Nephron (organoid): ENCODE results near the gene TMCC2.
"Not testable (repeated sequence)": the region's sequence is repeated elsewhere in the genome, so short reads cannot be mapped to it uniquely, and the experiment has no call there.

Source experiments
- H3K27ac Mint-ChIP-seq, 3 experiments: 2 replicates each; pipeline ENCODE4 v1.8.0; 2020; ENCODE audit warnings: mixed read lengths in 3 of 3, mild to moderate bottlenecking in 2 of 3, moderate library complexity in 1 of 3
- H3K27me3 Mint-ChIP-seq: 2 replicates; pipeline ENCODE4 v1.8.0; 2021; ENCODE audit warnings: low read depth, mild to moderate bottlenecking, moderate library complexity, mixed read lengths
- H3K36me3 Mint-ChIP-seq: 2 replicates; pipeline ENCODE4 v1.8.0; 2020; ENCODE audit warnings: low read depth, mixed read lengths
- H3K4me1 Mint-ChIP-seq: 2 replicates; pipeline ENCODE4 v1.8.0; 2020; ENCODE audit warnings: mixed read lengths
- H3K4me3 Mint-ChIP-seq, 3 experiments: 2 replicates each; pipeline ENCODE4 v1.8.0; 2020; ENCODE audit warnings: mild to moderate bottlenecking in 3 of 3, mixed read lengths in 3 of 3, moderate library complexity in 2 of 3
- H3K9me3 Mint-ChIP-seq: 2 replicates; pipeline ENCODE4 v1.8.0; 2020; ENCODE audit warnings: mixed read lengths
- CTCF ChIP-seq, 3 experiments: fragments of 200-600 bp; sonication (generic); IDR thresholded peaks; one replicate each; pipeline ENCODE4 v1.5.0; 2021; ENCODE audit warnings: antibody characterized with exemption in 3 of 3; ENCODE audit not compliant: unreplicated experiment in 3 of 3

Gene TMCC2

GRCh38 chr1:205291596-205291995 is 63.9 kb downstream of the TMCC2 start:
- Mint-ChIP-seq H3K27ac (no peak overlapping the region), H3K4me1 (peaks cover 40% of the 10 kb centered on the region), H3K36me3 (no peaks in the 10 kb centered on the region), H3K9me3 (no peaks in the 10 kb centered on the region), H3K4me3 (no peak overlapping the region), H3K27me3 (peaks cover 4% of the 10 kb centered on the region)
- no peak for TF ChIP-seq CTCF (IDR thresholded peaks at IDR 0.05; ENCODE audit: unreplicated experiment in 3 of 3)

- no peaks in the 10 kb centered on the region for H3K9me3 Mint-ChIP-seq
- TF ChIP-seq CTCF (IDR thresholded peaks at IDR 0.05; ENCODE audit: unreplicated experiment in 3 of 3): no peak
- H3K36me3 Mint-ChIP-seq: no peaks in the 10 kb centered on the region
- peaks cover 39% of the 10 kb centered on the region for H3K4me1 Mint-ChIP-seq
- no peaks in the 10 kb centered on the region for H3K27me3 Mint-ChIP-seq
- H3K4me3 Mint-ChIP-seq: no peak overlapping the region
- peak overlapping the region; percentile 73 to 94 (median 79) for H3K27ac Mint-ChIP-seq
Measured at GRCh38 chr1:205293350-205294074, 65.8 kb downstream of the TMCC2 start.

GRCh38 chr1:205294175-205294917 is 66.6 kb downstream of the TMCC2 start:
- Mint-ChIP-seq H3K27me3 (no peaks in the 10 kb centered on the region), H3K36me3 (no peaks in the 10 kb centered on the region), H3K4me3 (peak overlapping the region in 2 of 3 experiments; percentile 6 to 8), H3K27ac (peak overlapping the region; percentile 73 to 94 (median 79)), H3K4me1 (peaks cover 44% of the 10 kb centered on the region), H3K9me3 (no peaks in the 10 kb centered on the region)
- no peak for TF ChIP-seq CTCF (IDR thresholded peaks at IDR 0.05; ENCODE audit: unreplicated experiment in 3 of 3)

- Mint-ChIP-seq H3K27ac (peak overlapping the region; percentile 73 to 94 (median 79)), H3K4me3 (no peak overlapping the region), H3K27me3 (no peaks in the 10 kb centered on the region), H3K36me3 (no peaks in the 10 kb centered on the region), H3K4me1 (peaks cover 44% of the 10 kb centered on the region), H3K9me3 (no peaks in the 10 kb centered on the region)
- no peak for TF ChIP-seq CTCF (IDR thresholded peaks at IDR 0.05; ENCODE audit: unreplicated experiment in 3 of 3)
Measured at GRCh38 chr1:205294934-205295333, 67.2 kb downstream of the TMCC2 start.

GRCh38 chr1:205296154-205296553 is 68.4 kb downstream of the TMCC2 start:
- Mint-ChIP-seq H3K4me1 (peaks cover 51% of the 10 kb centered on the region), H3K36me3 (no peaks in the 10 kb centered on the region), H3K27ac (peak overlapping the region; percentile 51 to 94 (median 57)), H3K27me3 (no peaks in the 10 kb centered on the region), H3K9me3 (no peaks in the 10 kb centered on the region), H3K4me3 (no peak overlapping the region)
- no peak for TF ChIP-seq CTCF (IDR thresholded peaks at IDR 0.05; ENCODE audit: unreplicated experiment in 3 of 3)

GRCh38 chr1:205297546-205298177 is 69.9 kb downstream of the TMCC2 start:
- H3K27me3 Mint-ChIP-seq, H3K4me3 Mint-ChIP-seq, H3K36me3 Mint-ChIP-seq, H3K9me3 Mint-ChIP-seq: not testable (repeated sequence)
- Mint-ChIP-seq H3K27ac (peak overlapping the region; percentile 76 to 95 (median 89)), H3K4me1 (peaks cover 64% of the 10 kb centered on the region)
